RPMI8226 (cell line): ENCODE measurements around the gene GNA14.

Experiments
- DNase-seq: peaks from one replicate; pipeline ENCODE4 v3.0.0-alpha.2; 2015

The GNA14 gene

GRCh38 chr9:77384406-77384805 is 263.7 kb downstream of the GNA14 start:
- DNase-seq, result no peak

- no peak for DNase-seq
These were observed 272.1 kb downstream of the GNA14 start for GRCh38 chr9:77375956-77376532.

- DNase-seq, result no peak
These were observed 273.9 kb downstream of the GNA14 start for GRCh38 chr9:77374266-77374665.
